Medulla oblongata (tissue), 1 donor: ENCODE data around the gene PPARG.
"Not testable (repeated sequence)": the region's sequence is repeated elsewhere in the genome, so short reads cannot be mapped to it uniquely, and the experiment has no call there.

Experiments
- DNase-seq: peaks from one replicate; pipeline ENCODE4 v3.0.0-alpha.2; 2015; ENCODE audit errors: extremely low spot score

Gene PPARG

DNA sequence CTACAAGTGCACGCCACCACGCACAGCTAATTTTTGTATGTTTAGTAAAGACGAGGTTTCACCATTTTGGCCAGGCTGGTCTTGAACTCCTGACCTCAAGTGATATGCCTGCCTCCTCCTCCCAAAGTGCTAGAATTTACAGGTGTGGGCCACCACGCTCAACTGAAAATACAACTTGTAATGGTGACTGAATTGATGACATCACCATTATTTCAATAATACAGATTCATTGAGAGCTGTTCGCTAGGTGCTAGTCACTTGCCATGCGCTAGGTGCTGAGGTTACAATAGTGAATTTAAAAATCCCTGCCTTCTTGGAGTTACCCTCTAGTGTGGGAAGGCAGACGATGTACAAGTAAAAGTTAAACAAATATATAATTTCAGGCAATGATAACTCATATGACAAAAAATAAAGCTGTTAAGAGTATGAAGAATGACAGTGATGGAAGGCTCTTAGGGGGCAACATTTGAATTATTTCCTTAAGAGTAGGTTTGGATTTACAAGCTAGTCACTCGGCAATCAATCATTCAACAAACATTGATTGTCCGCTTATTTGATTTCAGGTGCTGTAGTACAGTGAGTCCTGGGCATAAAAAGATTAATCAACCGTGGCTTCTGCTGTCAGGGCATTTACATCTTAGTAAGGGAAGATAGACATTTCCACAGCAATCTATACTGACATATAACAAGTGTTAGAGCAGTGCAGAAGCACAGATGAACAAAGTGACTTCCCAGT, 9.1 kb upstream of the PPARG start:
- no peak for DNase-seq

- no peak for DNase-seq
These were observed 8.5 kb upstream of the PPARG start for GRCh38 chr3:12280357-12280806.

DNA sequence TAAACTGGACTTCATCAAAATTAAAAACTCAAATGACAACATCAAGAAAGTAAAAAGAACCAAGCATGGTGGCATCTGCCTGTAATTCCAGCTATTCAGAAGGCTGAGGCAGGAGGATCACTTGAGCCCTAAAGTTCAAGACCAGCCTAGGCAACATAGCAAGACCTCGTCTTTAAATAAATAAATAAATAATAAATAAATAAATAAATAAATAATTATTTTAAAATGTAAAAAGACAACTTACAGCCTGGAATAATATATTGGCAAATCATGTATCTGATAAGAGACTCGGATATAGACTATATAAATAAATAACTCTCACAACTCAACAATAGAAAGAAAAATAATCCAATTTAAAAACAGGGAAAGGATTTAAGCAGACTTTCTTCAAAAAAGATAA, 4.3 kb upstream of the PPARG start:
- DNase-seq = no peak

- DNase-seq = no peak
These were observed 3.8 kb upstream of the PPARG start for GRCh38 chr3:12285003-12285555.

DNA sequence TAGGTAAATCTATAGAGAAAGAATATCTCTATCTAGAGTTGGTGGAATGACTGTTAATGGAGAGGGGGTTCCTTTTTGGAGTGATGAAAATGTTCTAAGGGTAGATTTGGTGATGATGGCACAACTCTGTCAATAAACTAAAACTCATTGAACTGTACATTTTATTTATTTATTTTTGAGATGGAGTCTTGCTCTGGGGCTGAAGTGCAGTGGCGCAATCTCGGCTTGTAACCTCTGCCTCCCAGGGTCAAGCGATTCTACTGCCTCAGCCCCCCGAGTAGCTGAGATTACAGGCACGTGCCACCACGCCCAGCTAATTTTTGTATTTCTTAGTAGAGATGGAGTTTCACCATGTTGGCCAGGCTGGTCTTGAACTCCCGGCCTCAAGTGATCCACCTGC, 3.1 kb upstream of the PPARG start:
- DNase-seq = not testable (repeated sequence)

DNA sequence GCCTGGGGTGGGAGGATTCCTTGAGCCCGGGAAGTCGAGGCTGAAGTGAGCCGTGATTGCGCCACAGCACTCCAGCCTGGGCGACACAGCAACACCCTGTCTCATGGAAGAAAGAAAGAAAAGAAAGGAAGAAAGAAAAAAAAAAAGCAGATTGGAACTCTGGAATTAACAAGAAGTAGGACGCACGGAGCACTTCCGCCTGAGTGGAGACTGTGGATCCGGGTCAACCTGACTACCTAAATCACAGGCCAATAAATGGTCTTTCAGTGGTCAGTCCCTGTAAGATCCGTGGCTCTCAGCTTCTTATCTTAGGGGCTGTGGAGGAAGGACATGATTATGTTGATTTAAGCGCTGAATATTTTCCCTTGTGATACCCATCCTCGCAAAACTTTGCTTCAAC, 2.4 kb upstream of the PPARG start:
- DNase-seq = no peak

DNA sequence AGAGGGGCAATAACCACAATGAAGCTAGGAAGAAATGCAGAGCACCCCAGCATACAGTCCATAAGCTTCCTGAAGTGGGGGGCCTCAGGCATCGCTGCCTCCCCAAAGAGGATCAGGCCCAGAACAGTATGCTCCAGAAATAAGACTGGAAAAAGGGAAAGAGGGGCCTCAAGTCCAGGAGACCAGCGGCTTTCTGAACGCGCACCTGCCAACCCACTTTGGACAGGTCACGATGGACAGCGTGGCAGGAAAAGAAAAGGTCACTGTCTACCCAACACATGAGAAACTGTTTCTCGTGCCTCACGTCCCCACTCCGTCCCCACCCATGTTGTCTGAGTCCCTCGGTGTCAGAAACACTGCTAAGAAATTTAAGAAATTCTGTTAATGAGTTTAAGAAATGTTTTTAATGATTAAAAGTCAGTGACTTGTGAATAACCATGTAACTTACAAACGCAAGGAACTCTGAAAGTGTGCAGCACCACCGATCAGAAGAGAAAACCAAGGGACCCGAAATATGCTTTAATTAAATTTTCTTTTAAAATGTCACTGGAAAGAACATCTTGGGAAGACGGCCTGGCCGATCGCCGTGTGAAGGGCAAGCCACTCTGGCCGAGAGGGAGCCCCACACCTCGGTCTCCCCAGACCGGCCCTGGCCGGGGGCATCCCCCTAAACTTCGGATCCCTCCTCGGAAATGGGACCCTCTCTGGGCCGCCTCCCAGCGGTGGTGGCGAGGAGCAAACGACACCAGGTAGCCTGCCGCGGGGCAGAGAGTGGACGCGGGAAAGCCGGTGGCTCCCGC, 1.7 kb upstream of the PPARG start:
- DNase-seq = peak; percentile 4

- DNase-seq = peak; percentile 5
These were observed 1.1 kb upstream of the PPARG start for GRCh38 chr3:12287727-12288181.

GRCh38 chr3:12289524-12289923, 654 bp downstream of the PPARG start:
- DNase-seq = no peak

DNA sequence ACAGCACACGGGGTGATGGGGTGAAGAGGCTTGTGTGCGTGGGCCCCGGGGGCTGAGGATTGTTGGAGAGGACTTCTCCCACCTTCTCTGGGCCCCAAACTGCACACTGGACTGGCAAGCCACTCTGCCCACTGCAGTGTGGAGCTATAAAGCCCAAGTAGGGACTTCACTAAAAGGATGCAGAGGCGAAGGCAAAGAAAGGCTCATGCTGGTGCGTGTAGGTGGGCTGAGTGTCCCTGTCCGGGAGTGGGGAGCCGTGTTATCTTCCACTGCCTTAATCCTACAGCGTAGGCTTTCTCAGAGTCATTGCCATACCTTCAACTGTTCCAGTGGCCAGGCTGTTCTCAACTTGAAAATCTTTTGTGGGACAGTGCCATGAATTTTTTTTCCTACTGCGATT, 3.9 kb downstream of the PPARG start:
- no peak for DNase-seq

GRCh38 chr3:12294885-12295580, 6.2 kb downstream of the PPARG start:
- DNase-seq = no peak

GRCh38 chr3:12296511-12296910, 7.6 kb downstream of the PPARG start:
- DNase-seq = no peak

DNA sequence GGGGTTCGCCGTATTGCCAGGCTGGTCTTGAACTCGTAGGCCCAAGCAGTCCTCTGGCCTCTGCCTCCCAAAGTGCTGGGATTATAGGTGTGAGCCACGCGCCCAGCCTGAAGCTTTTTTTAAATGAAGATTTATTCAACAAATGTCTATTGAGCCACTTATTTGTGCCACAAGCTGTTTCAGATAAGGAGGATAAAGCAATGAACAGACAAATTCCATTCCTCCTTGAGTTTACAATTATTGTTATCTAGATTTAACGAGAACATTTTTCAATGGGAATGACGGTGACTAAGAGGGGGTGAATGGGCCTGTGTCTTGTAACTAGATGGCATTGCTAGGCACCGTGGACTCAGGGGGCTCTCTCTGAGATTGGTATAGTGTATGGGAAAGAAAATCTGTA, 10.2 kb downstream of the PPARG start:
- DNase-seq = no peak

- DNase-seq = no peak
These were observed 11.3 kb downstream of the PPARG start for GRCh38 chr3:12300137-12300536.

DNA sequence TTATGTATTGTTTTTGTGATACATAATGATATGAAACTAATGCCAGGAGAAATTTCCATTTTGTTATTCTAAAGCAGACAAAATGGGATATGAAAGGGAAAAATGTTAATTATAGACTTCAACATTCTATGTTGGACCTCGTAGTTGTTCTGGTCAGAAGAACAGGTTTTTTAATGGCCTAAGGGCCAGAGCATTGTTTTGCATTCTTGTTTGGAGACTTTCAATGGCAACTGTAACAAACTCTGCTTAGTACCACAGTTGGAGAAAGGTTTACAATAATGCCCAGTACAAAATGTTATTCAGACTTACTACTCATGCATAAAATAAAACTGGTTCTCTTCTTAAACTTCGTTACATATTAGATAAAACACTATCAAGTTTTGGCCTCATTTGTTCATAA, 12.2 kb downstream of the PPARG start:
- no peak for DNase-seq

DNA sequence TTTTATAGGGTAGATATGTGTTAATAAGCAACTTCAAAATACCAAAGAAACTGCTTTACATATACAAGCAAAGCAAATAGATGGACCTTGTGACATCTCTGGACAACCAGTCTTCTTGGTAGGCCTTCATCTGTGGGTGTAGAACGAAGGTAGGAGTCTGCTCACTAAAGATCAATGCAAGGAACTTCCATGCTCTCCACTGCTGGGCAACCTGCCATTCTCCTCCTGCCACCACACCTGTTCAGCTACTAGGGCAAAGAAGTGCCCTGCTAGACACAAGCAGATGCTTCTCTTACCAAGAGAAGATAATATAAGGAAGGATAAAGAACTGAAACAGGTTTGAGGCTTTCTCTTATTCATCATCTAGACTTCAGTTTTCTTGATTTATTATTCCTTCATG, 12.6 kb downstream of the PPARG start:
- DNase-seq = no peak

DNA sequence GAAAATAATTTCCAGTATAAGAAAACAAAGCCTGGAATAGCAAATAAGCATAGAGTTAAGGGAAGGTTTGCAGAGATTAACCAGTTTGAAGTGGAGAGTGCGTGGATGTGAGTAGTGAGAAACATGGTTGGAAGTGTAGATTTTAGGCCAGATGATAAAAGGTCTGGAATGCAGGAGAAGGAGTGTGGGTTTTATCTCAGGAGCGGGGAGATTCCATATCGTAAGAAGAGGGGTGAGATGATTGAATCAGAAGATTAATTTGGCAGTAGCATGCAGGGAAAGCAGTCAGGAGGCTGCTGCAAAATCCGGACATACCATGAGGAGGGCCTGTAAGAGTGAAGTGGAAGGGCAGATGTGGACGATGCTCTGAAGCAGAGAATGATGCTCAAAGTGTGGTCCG, 13.7 kb downstream of the PPARG start:
- DNase-seq = no peak

DNA sequence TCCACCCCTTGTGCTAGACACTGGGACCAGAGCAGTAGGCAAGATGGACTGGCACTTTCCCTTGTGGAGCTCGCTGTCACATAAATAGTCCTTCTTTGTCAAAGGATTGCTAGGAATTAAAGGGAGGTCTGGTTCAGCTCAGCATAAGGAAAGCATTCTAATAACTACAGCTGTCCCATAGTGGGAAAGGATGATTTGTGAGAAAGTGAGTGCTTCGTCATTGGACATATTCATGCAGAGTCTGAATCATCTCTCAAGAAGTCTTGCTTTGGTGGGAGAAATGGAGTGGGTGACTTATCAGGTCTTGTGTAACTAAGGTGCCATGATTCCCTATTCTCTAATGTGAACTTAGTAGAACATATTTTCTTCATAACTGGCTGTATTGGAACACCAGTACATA, 14.7 kb downstream of the PPARG start:
- no peak for DNase-seq

DNA sequence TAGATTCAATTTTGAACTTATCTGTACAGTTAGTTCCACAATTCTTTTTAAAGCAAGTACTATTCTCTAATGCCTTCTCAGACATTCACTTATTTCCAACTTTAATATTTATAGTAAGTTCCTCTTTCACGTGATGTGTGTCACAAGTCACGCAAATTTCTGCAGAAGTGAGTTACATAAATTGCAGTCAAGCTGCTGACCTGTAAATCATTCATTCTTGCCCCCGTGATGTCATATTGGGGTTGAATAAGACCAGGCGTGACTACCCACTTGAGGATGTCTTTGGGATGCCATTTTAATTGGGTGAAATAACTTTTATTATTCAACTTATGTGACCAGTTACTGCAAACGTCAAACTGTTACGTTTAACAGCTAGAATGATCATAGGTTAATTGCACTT, 15.1 kb downstream of the PPARG start:
- peak; percentile 6 for DNase-seq

DNA sequence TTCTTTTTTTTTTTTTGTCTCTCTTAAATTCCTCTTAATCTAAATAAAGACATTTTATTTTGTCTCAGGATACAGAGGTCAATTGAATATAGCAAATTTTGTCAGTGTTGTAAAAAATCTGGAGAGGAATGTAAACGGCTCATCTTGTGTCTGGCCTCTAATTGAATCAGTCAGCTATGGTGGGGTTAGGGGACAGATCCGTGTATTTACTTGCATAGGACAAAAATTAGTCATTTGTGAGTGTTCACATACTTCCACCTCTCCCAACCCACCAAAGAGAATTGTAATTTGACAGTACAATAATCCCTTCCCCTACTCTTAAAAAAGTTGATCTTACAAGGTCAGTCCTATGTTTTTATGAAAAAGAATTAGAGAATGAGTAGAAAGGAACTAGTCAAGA, 18.3 kb downstream of the PPARG start:
- no peak for DNase-seq

DNA sequence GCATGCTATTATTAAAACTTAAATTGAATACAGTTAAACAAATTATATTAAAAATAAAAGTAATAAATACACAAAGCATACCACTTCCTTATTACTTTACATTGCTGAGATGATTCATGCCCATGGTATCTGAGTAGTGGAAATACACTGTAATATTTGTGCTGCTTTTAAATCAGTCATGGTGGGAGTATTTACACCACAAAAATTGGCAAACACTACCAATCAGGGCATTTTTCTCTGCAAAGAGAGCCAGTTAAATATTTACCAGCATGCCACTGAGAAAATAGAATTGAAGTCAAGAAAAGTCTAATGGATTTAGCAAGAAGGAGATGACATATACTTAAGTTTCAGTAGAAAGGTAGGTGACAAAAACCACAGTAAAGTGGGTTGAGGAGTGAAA, 19.6 kb downstream of the PPARG start:
- no peak for DNase-seq

- DNase-seq = no peak
These were observed 20.8 kb downstream of the PPARG start for GRCh38 chr3:12309716-12310115.
